Central memory CD8-positive, alpha-beta T cell (primary cell): ENCODE measurements around the gene LGALS3.

Experiments used
- ATAC-seq: fragments of 150-1000 bp; cut with Tn5 transposase; replicated peaks from 2 replicates; pipeline ENCODE4 v1.10.0; 2022; ENCODE audit warnings: mild to moderate bottlenecking, moderate FRiP score, moderate number of reproducible peaks; ENCODE audit not compliant: poor library complexity, severe bottlenecking; ENCODE audit errors: extremely low read depth
- DNase-seq, 2 donors: peaks; one replicate each; pipeline ENCODE4 v3.0.0; 2021; ENCODE audit warnings: low spot score in 2 of 2
- H3K27ac Mint-ChIP-seq: one replicate; pipeline ENCODE4 v1.8.0; 2022; ENCODE audit warnings: low read depth, mild to moderate bottlenecking, moderate library complexity, mixed read lengths
- H3K27me3 Mint-ChIP-seq: one replicate; pipeline ENCODE4 v1.8.0; 2022; ENCODE audit warnings: mixed read lengths
- H3K36me3 Mint-ChIP-seq: one replicate; pipeline ENCODE4 v1.8.0; 2022; ENCODE audit warnings: mild to moderate bottlenecking, moderate library complexity, mixed read lengths; ENCODE audit not compliant: insufficient read depth
- H3K4me1 Mint-ChIP-seq: one replicate; pipeline ENCODE4 v1.8.0; 2022; ENCODE audit warnings: mixed read lengths
- H3K4me3 Mint-ChIP-seq: one replicate; pipeline ENCODE4 v1.8.0; 2022; ENCODE audit warnings: mild to moderate bottlenecking, moderate library complexity, mixed read lengths
- H3K9me3 Mint-ChIP-seq: one replicate; pipeline ENCODE4 v1.8.0; 2022; ENCODE audit warnings: mixed read lengths

Gene LGALS3

DNA sequence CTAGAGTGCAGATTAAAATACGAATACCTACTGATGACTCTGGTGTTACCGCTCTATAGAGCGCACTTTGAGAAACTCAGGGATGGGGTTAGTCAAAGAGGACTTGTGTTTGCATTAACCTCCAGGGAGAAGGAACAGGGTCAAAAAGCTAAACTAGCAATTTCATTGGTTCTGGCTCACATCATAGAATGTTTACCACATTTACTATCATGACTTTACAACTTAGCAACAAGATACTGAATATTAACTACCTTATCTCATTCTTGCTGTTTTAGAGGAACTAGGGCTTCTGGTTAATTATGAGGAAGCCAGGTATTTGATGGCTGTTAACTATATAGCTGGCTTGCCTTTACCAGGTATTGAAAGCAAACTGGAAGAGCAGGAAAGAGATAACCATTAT, 12.8 kb downstream of the LGALS3 start:
- H3K4me3 Mint-ChIP-seq, result no peak overlapping the region
- no peaks in the 10 kb centered on the region for H3K9me3 Mint-ChIP-seq
- no peaks in the 10 kb centered on the region for H3K4me1 Mint-ChIP-seq
- H3K36me3 Mint-ChIP-seq, result peaks cover 8% of the 10 kb centered on the region
- H3K27ac Mint-ChIP-seq, result peak overlapping the region; percentile 9
- H3K27me3 Mint-ChIP-seq, result no peaks in the 10 kb centered on the region
- no peak for ATAC-seq
- no peak for DNase-seq

DNA sequence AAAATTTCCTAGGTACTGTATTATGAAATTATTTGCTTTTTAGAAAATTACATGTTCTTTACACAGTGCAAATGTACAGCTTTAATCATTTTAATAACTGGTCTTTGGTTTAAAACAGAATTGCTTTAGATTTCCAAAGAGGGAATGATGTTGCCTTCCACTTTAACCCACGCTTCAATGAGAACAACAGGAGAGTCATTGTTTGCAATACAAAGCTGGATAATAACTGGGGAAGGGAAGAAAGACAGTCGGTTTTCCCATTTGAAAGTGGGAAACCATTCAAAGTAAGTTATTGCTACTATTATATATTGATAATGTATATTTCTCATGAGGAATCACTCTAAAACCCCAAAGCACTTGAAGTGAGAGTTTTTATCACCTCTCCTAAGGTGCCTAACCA, 13.4 kb downstream of the LGALS3 start:
- no peak for DNase-seq
- Mint-ChIP-seq H3K4me1 (no peaks in the 10 kb centered on the region), H3K4me3 (no peak overlapping the region), H3K36me3 (peaks cover 8% of the 10 kb centered on the region), H3K9me3 (no peaks in the 10 kb centered on the region), H3K27ac (no peak overlapping the region), H3K27me3 (no peaks in the 10 kb centered on the region)
- ATAC-seq, result no peak

DNA sequence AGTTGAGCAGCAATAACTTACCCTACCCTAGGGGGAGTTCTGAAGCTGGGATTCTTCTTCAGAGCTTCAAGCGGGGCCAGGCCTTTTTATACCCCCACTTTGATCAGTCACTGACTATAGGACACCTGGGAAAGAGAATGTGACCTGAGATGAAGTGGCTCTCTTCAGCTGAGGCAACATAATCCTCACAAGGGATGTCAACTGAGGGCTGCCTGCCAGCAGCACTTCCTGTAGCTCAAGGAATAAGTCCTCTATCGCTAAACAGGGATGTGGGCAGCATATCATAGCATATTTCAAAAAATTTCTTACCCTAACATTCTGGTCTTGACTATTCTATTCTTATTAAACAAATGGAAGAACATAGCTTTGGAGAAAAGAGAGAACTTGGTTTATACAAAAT, 17.4 kb downstream of the LGALS3 start:
- Mint-ChIP-seq H3K27me3 (no peaks in the 10 kb centered on the region), H3K4me1 (no peaks in the 10 kb centered on the region), H3K27ac (no peak overlapping the region), H3K9me3 (no peaks in the 10 kb centered on the region), H3K4me3 (no peak overlapping the region), H3K36me3 (peaks cover 6% of the 10 kb centered on the region)
- no peak for ATAC-seq
- no peak for DNase-seq

DNA sequence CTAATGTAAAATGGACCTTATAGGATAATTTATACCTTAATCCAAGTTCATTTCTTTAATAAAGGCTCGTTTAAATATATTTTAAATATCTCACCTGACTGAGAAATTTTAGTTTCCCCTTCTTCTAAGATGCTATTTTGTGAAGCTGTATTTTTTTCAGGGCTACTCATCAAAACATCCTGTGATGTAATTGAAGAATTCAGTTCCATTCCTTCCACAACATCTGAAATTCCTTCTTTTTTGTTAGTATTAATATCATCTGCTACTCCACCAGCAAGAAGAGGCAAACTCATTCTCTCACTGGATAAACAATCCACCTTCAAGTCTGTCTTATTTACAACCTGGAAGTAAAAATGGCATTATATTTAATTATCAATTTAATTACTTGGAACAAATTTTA, 22.5 kb downstream of the LGALS3 start:
- Mint-ChIP-seq H3K4me1 (peaks cover 2% of the 10 kb centered on the region), H3K9me3 (no peaks in the 10 kb centered on the region), H3K27me3 (no peaks in the 10 kb centered on the region), H3K36me3 (peaks cover 3% of the 10 kb centered on the region), H3K4me3 (no peak overlapping the region), H3K27ac (no peak overlapping the region)
- DNase-seq (no peak), ATAC-seq (no peak)

DNA sequence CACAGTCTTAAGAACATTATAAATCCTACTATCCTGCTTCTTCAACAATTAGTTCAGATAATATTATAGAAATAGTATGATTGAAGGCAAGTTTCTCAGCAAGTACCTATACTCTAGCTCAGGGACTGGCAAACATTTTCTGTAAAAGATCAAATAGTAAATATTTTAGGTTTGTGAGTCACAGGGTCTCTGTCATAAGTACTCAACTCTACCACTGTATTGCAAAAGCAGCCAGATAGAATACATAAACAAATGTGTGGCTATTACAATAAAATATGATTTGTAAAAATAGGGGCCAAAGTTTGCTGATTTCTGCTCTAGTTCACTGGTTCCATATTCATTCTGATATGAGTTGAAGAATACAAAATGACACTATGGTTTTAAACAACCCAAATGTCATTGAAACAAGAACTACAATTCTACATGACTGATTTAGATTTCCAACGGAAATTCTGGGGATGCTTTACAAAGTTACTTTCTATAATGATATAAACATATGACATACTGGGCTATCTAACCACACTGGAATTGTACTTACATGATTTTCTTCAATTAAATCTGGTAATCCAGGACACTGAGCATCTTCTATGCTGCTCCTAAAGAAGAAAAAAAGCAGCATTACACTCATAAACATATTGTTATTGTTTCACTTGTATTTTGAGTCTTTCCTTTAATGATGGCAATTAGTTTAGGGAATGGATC, 23.2 kb downstream of the LGALS3 start:
- H3K4me3 Mint-ChIP-seq, result no peak overlapping the region
- H3K9me3 Mint-ChIP-seq, result no peaks in the 10 kb centered on the region
- peaks cover 3% of the 10 kb centered on the region for H3K36me3 Mint-ChIP-seq
- ATAC-seq (no peak), DNase-seq (no peak)
- no peak overlapping the region for H3K27ac Mint-ChIP-seq
- no peaks in the 10 kb centered on the region for H3K27me3 Mint-ChIP-seq
- H3K4me1 Mint-ChIP-seq, result peaks cover 5% of the 10 kb centered on the region

DNA sequence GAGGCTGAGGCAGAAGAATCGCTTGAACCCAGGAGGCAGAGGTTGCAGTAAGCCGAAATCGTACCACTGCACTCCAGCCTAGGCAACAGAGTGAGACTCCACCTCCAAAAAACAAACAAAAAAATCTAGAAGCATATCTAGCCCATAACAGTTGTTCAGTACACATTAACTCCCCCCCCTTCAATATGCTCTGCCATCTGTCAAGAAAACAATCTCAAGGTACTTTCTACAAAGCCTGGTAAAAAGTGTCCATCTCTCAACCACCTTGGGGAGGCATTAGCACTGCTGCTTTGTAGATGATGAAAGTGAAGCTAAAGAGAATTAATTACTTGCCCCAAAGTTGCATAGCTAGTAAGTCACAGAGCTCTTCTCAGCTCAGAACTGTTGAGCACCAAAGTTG, 24.9 kb downstream of the LGALS3 start:
- ATAC-seq (no peak), DNase-seq (no peak)
- no peaks in the 10 kb centered on the region for H3K9me3 Mint-ChIP-seq
- no peak overlapping the region for H3K27ac Mint-ChIP-seq
- H3K4me3 Mint-ChIP-seq, result no peak overlapping the region
- H3K4me1 Mint-ChIP-seq, result peaks cover 5% of the 10 kb centered on the region
- H3K27me3 Mint-ChIP-seq, result no peaks in the 10 kb centered on the region
- peaks cover 3% of the 10 kb centered on the region for H3K36me3 Mint-ChIP-seq

DNA sequence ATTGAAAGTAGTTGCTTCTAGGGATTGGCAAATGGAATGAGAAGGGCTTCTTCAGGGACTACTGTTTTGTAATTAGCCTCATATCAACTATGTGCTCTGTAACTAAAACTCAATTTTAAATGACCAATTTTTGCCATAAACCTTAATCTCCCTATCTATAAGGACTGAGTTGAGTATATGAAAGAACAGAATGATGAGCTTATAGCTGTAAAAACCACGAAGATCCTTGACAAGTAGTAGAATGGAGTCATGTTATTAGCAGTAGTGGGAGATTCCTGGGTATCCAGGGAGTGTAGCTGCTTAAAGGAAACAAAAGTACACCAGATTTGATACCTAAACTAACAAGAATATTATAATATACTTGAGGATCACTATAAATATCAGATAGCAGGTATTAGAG, 28.0 kb downstream of the LGALS3 start:
- peak overlapping the region; percentile 22 for H3K4me3 Mint-ChIP-seq
- peak overlapping the region; percentile 50 for H3K27ac Mint-ChIP-seq
- peaks cover 3% of the 10 kb centered on the region for H3K36me3 Mint-ChIP-seq
- no peaks in the 10 kb centered on the region for H3K9me3 Mint-ChIP-seq
- DNase-seq (no peak), ATAC-seq (no peak)
- H3K4me1 Mint-ChIP-seq, result peaks cover 11% of the 10 kb centered on the region
- H3K27me3 Mint-ChIP-seq, result no peaks in the 10 kb centered on the region

DNA sequence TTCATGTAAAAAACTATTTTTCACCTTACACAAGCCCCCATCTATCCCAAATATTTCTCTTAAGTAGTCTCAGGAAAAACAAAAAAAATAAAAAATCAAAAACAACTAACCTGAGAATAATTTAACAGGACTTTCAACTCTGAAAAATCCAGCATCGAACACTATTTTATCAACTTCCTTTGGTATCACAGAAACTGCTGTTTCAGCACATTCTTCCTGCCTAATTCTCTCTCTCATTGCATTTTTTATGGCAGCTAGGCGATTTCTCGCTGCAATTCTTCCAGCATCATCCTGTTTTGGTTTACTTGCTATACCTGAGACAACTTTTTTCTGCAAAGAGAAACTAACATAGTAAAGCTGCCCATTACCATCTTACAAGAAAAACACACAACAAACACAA, 29.4 kb downstream of the LGALS3 start:
- H3K4me1 Mint-ChIP-seq, result peaks cover 11% of the 10 kb centered on the region
- H3K9me3 Mint-ChIP-seq, result no peaks in the 10 kb centered on the region
- H3K27me3 Mint-ChIP-seq, result no peaks in the 10 kb centered on the region
- no peak for DNase-seq
- H3K27ac Mint-ChIP-seq, result peak overlapping the region; percentile 52
- ATAC-seq, result no peak
- H3K4me3 Mint-ChIP-seq, result no peak overlapping the region
- H3K36me3 Mint-ChIP-seq, result peaks cover 3% of the 10 kb centered on the region

DNA sequence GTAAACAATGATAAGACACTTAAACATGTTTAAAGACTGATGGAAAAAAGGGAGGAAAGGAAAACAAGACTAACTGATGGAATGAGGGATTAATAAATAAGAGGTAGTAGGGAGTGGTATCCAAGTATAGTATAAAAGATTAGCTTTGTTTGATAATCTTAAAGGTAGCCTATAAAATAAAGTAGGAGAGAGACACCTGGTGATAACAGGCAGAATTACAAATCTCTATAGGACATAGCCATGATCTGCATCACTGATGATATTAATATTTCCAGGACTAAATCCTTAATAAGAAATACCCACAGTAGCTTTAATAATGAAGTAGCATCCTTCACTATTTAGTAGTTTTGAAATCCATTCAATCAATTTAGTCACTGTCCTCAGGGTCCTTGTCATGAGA, 31.9 kb downstream of the LGALS3 start:
- ATAC-seq, result peak; percentile 68
- peak overlapping the region; percentile 1 for H3K27ac Mint-ChIP-seq
- H3K4me1 Mint-ChIP-seq, result peaks cover 16% of the 10 kb centered on the region
- no peak overlapping the region for H3K4me3 Mint-ChIP-seq
- H3K9me3 Mint-ChIP-seq, result no peaks in the 10 kb centered on the region
- DNase-seq, result no peak
- H3K27me3 Mint-ChIP-seq, result no peaks in the 10 kb centered on the region
- H3K36me3 Mint-ChIP-seq, result peaks cover 5% of the 10 kb centered on the region

DNA sequence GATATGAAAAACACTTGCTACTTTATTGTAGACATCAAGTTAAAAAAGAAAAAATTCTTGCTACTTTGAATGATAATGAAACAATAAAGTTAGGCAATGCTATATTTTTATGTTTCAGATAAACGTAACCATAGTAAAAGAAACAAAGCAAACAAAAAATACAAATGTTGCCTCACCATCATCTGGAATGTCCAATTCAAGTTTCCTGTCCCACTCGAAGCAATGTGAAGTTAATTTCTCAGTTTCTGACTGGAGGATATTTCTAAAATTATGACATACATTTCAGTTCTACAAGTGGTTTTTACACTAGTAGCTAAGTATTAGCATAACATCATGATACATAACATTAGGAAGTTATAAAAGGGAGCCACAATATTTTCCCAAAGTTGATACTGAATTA, 41.5 kb downstream of the LGALS3 start:
- no peaks in the 10 kb centered on the region for H3K27me3 Mint-ChIP-seq
- ATAC-seq, result no peak
- no peak overlapping the region for H3K27ac Mint-ChIP-seq
- no peaks in the 10 kb centered on the region for H3K4me1 Mint-ChIP-seq
- H3K9me3 Mint-ChIP-seq, result no peaks in the 10 kb centered on the region
- H3K36me3 Mint-ChIP-seq, result peaks cover 2% of the 10 kb centered on the region
- DNase-seq, result no peak
- no peak overlapping the region for H3K4me3 Mint-ChIP-seq

DNA sequence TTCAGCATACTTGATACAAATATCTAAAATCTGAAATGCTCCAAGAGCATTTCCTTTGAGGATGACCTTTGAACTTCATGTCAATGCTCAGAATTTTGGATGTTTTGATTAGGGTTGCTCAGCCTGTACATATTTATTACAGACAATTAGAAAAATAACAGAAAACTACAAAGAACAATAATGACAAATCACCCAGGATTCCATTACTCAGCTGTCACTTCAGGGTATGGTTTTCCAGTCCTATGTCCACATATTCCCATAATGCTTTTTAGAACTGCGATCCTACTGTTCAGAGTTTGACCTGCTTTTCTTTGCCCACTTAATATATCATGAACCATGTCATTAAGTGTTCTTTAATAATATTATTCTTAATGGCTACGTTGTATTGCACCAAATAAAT, 51.0 kb downstream of the LGALS3 start:
- Mint-ChIP-seq H3K4me1 (peaks cover 8% of the 10 kb centered on the region), H3K4me3 (no peak overlapping the region), H3K36me3 (peaks cover 2% of the 10 kb centered on the region), H3K27ac (no peak overlapping the region), H3K9me3 (no peaks in the 10 kb centered on the region), H3K27me3 (no peaks in the 10 kb centered on the region)
- DNase-seq (no peak), ATAC-seq (no peak)

DNA sequence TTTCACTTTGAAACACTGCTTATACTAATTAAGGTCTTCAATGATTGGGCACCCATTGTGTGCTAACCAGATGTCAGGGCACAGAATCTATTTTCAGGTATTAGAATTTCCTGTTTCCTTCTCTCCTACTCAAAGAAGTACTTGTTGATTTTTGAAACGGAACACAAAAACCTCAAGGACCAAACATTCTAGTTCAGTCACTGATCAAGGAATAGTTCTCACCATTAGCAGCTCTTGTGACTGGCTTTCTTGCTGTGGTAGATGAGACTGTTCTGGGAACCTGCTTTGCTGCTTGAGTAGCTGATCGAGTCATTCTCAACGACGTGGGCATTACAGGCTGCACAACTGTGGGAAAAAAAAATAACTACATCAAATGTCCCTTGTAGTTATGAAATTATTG, 51.4 kb downstream of the LGALS3 start:
- peaks cover 2% of the 10 kb centered on the region for H3K36me3 Mint-ChIP-seq
- H3K27me3 Mint-ChIP-seq, result no peaks in the 10 kb centered on the region
- DNase-seq (no peak), ATAC-seq (no peak)
- H3K4me1 Mint-ChIP-seq, result peaks cover 8% of the 10 kb centered on the region
- no peaks in the 10 kb centered on the region for H3K9me3 Mint-ChIP-seq
- H3K4me3 Mint-ChIP-seq, result no peak overlapping the region
- H3K27ac Mint-ChIP-seq, result no peak overlapping the region

DNA sequence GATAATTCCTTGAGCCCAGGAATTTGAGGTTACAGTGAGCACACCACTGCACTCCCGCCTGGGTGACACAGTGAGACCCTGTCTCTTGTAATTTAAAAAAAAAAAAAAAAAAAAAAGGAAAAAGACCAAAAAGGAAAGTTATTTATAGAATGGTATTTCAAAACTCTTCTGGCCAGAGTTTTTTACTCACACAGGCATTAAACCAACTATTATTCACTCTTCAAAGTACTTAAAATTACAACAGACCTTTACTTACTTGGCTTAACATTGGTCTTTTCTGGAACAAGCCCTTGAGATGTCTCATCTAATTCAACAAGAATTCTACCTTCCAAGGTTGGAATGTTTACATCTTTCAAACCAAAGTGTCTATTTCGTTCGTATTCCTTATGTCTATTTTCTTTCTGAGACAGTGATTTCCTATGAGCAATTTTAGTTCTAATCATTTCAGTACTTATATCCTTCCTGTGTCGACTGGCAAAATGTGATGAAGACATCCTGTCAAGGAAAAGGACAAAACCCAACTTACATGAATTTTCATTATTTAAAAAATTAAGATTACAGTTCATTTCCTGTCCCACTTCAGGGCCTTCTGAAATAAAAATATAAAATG, 59.7 kb downstream of the LGALS3 start:
- Mint-ChIP-seq H3K4me3 (peak overlapping the region; percentile 34), H3K27me3 (no peaks in the 10 kb centered on the region), H3K27ac (no peak overlapping the region), H3K36me3 (peaks cover 4% of the 10 kb centered on the region), H3K9me3 (no peaks in the 10 kb centered on the region), H3K4me1 (peaks cover 14% of the 10 kb centered on the region)
- ATAC-seq (no peak), DNase-seq (no peak)
